SK-N-SH treated with all-trans-retinoic acid at 6 μM for 48 hours (cell line): ENCODE measurements around the gene TFPT.

Experiments
- ATAC-seq: fragments of 200-7000 bp; cut with Tn5 transposase; 3 replicates; pipeline ENCODE4 v1.9.1; 2020; ENCODE audit warnings: mild to moderate bottlenecking, moderate library complexity
- ARNTL ChIP-seq: fragments of 450-650 bp; formaldehyde crosslinking; IDR thresholded peaks from 2 replicates; pipeline ENCODE4 v1.5.0; 2020; ENCODE audit warnings: low read depth, mild to moderate bottlenecking, moderate library complexity, borderline replicate concordance
- BACH2 ChIP-seq: fragments of 250-450 bp; sonication (Bioruptor Pico); IDR thresholded peaks from 2 replicates; pipeline ENCODE4 v1.9.0; 2021; ENCODE audit warnings: mild to moderate bottlenecking, borderline replicate concordance
- CREB5 ChIP-seq: fragments of 250-450 bp; sonication (Bioruptor Pico); IDR thresholded peaks from 2 replicates; pipeline ENCODE4 v1.5.1; 2020; ENCODE audit warnings: low read depth, mild to moderate bottlenecking, moderate library complexity
- CSDC2 ChIP-seq: fragments of 250-450 bp; sonication (Bioruptor Pico); IDR thresholded peaks from 2 replicates; pipeline ENCODE4 v1.5.0; 2020; ENCODE audit warnings: mild to moderate bottlenecking, moderate library complexity
- CSRNP3 ChIP-seq: fragments of 250-450 bp; sonication (Bioruptor Pico); IDR thresholded peaks from 2 replicates; pipeline ENCODE4 v1.5.1; 2021; ENCODE audit warnings: mild to moderate bottlenecking, moderate library complexity
- ESRRG ChIP-seq: fragments of 250-450 bp; sonication (Bioruptor Pico); IDR thresholded peaks from 2 replicates; pipeline ENCODE4 v1.6.1; 2021; ENCODE audit warnings: mild to moderate bottlenecking
- GLIS3 ChIP-seq: fragments of 250-450 bp; sonication (Bioruptor Pico); IDR thresholded peaks from 2 replicates; pipeline ENCODE4 v1.5.0; 2020; ENCODE audit warnings: mild to moderate bottlenecking, moderate library complexity
- ISL1 ChIP-seq: fragments of 250-450 bp; sonication (Bioruptor Pico); IDR thresholded peaks from 2 replicates; pipeline ENCODE4 v2.1.2; 2022; ENCODE audit warnings: mild to moderate bottlenecking, moderate library complexity
- OSR1 ChIP-seq: fragments of 250-450 bp; sonication (Bioruptor Pico); IDR thresholded peaks from 2 replicates; pipeline ENCODE4 v1.8.0; 2022; ENCODE audit warnings: moderate library complexity, mild to moderate bottlenecking, inconsistent platforms
- POU6F1 ChIP-seq: fragments of 250-450 bp; sonication (Bioruptor Pico); IDR thresholded peaks from 2 replicates; pipeline ENCODE4 v1.8.0; 2021; ENCODE audit warnings: low read depth, mild to moderate bottlenecking, moderate library complexity, borderline replicate concordance
- PPARA ChIP-seq: fragments of 250-450 bp; sonication (Bioruptor Pico); IDR thresholded peaks from 2 replicates; pipeline ENCODE4 v1.5.0; 2020; ENCODE audit warnings: mild to moderate bottlenecking, borderline replicate concordance
- RARB ChIP-seq: fragments of 250-450 bp; sonication (Bioruptor Pico); IDR thresholded peaks from 2 replicates; pipeline ENCODE4 v1.8.0; 2021; ENCODE audit warnings: mild to moderate bottlenecking, moderate library complexity
- TOX ChIP-seq: fragments of 250-450 bp; sonication (Bioruptor Pico); IDR thresholded peaks from 2 replicates; pipeline ENCODE4 v1.8.0; 2021; ENCODE audit warnings: mild to moderate bottlenecking, moderate library complexity, borderline replicate concordance
- ZC3H10 ChIP-seq: fragments of 250-450 bp; sonication (Bioruptor Pico); IDR thresholded peaks from 2 replicates; pipeline ENCODE4 v1.5.1; 2021; ENCODE audit warnings: mild to moderate bottlenecking, moderate library complexity
- ZFP30 ChIP-seq: fragments of 450-650 bp; formaldehyde crosslinking; IDR thresholded peaks from 2 replicates; pipeline ENCODE4 v1.5.0; 2022; ENCODE audit warnings: mild to moderate bottlenecking, moderate library complexity
- ZNF565 ChIP-seq: fragments of 450-650 bp; formaldehyde crosslinking; conservative IDR thresholded peaks from 2 replicates; pipeline ENCODE4 v1.5.0; 2020; ENCODE audit warnings: low read depth, mild to moderate bottlenecking, moderate library complexity
- ZNF70 ChIP-seq: fragments of 450-650 bp; formaldehyde crosslinking; IDR thresholded peaks from 2 replicates; pipeline ENCODE4 v1.5.0; 2020; ENCODE audit warnings: mild to moderate bottlenecking, moderate library complexity
- ZNF8 ChIP-seq: fragments of 450-650 bp; formaldehyde crosslinking; IDR thresholded peaks from 2 replicates; pipeline ENCODE4 v1.5.0; 2020; ENCODE audit warnings: mild to moderate bottlenecking, moderate library complexity
- TF ChIP-seq, protein P1 (sequence below): fragments of 250-450 bp; sonication (Bioruptor Pico); IDR thresholded peaks from 2 replicates; pipeline ENCODE4 v1.8.0; 2020; ENCODE audit warnings: mild to moderate bottlenecking, moderate library complexity, borderline replicate concordance
- TF ChIP-seq, protein P2 (sequence below): fragments of 250-450 bp; sonication (Bioruptor Pico); IDR thresholded peaks from 2 replicates; pipeline ENCODE4 v1.5.0; 2020; ENCODE audit warnings: mild to moderate bottlenecking, moderate library complexity

The TFPT gene

GRCh38 chr19:54123682-54124081 is 8.2 kb upstream of the TFPT start:
- TF ChIP-seq OSR1 (CRISPR knock-in tag) (no peak), POU6F1 (CRISPR knock-in tag) (no peak)

GRCh38 chr19:54121259-54121658 is 5.8 kb upstream of the TFPT start:
- TF ChIP-seq OSR1 (CRISPR knock-in tag) (no peak), RARB (CRISPR knock-in tag) (no peak), ZC3H10 (CRISPR knock-in tag) (no peak), GLIS3 (CRISPR knock-in tag) (no peak), CREB5 (CRISPR knock-in tag) (no peak), CSRNP3 (no peak), ISL1 (CRISPR knock-in tag) (no peak), BACH2 (CRISPR knock-in tag) (no peak), ESRRG (CRISPR knock-in tag) (no peak), PPARA (CRISPR knock-in tag) (no peak), ZFP30 (CRISPR knock-in tag) (no peak), ZNF70 (CRISPR knock-in tag) (no peak), ARNTL (no peak), CSDC2 (CRISPR knock-in tag) (no peak), TOX (no peak), ZNF565 (CRISPR knock-in tag) (no peak)
- TF ChIP-seq, protein P1, sequence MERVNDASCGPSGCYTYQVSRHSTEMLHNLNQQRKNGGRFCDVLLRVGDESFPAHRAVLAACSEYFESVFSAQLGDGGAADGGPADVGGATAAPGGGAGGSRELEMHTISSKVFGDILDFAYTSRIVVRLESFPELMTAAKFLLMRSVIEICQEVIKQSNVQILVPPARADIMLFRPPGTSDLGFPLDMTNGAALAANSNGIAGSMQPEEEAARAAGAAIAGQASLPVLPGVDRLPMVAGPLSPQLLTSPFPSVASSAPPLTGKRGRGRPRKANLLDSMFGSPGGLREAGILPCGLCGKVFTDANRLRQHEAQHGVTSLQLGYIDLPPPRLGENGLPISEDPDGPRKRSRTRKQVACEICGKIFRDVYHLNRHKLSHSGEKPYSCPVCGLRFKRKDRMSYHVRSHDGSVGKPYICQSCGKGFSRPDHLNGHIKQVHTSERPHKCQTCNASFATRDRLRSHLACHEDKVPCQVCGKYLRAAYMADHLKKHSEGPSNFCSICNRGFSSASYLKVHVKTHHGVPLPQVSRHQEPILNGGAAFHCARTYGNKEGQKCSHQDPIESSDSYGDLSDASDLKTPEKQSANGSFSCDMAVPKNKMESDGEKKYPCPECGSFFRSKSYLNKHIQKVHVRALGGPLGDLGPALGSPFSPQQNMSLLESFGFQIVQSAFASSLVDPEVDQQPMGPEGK (CRISPR knock-in tag): no peak
- TF ChIP-seq, protein P2, sequence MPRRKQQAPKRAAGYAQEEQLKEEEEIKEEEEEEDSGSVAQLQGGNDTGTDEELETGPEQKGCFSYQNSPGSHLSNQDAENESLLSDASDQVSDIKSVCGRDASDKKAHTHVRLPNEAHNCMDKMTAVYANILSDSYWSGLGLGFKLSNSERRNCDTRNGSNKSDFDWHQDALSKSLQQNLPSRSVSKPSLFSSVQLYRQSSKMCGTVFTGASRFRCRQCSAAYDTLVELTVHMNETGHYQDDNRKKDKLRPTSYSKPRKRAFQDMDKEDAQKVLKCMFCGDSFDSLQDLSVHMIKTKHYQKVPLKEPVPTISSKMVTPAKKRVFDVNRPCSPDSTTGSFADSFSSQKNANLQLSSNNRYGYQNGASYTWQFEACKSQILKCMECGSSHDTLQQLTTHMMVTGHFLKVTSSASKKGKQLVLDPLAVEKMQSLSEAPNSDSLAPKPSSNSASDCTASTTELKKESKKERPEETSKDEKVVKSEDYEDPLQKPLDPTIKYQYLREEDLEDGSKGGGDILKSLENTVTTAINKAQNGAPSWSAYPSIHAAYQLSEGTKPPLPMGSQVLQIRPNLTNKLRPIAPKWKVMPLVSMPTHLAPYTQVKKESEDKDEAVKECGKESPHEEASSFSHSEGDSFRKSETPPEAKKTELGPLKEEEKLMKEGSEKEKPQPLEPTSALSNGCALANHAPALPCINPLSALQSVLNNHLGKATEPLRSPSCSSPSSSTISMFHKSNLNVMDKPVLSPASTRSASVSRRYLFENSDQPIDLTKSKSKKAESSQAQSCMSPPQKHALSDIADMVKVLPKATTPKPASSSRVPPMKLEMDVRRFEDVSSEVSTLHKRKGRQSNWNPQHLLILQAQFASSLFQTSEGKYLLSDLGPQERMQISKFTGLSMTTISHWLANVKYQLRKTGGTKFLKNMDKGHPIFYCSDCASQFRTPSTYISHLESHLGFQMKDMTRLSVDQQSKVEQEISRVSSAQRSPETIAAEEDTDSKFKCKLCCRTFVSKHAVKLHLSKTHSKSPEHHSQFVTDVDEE: no peak

More at GRCh38 chr19:54123682-54124081, 8.2 kb upstream of the TFPT start:
- ATAC-seq: no peak

GRCh38 chr19:54114340-54115108 is 933 bp downstream of the TFPT start:
- peak; percentile 73 for ATAC-seq
- TF ChIP-seq GLIS3 (CRISPR knock-in tag): no peak
- no peak for TF ChIP-seq ARNTL
- TF ChIP-seq ZNF70 (CRISPR knock-in tag): no peak
- TF ChIP-seq TOX: no peak
- no peak for TF ChIP-seq ZC3H10 (CRISPR knock-in tag)
- no peak for TF ChIP-seq ZNF8 (CRISPR knock-in tag)
- TF ChIP-seq ZNF565 (CRISPR knock-in tag): no peak
- no peak for TF ChIP-seq CSDC2 (CRISPR knock-in tag)
- TF ChIP-seq CSRNP3: no peak
- no peak for TF ChIP-seq BACH2 (CRISPR knock-in tag)
- TF ChIP-seq, protein P1 (CRISPR knock-in tag): no peak
- no peak for TF ChIP-seq ESRRG (CRISPR knock-in tag)
- TF ChIP-seq POU6F1 (CRISPR knock-in tag): no peak

More at GRCh38 chr19:54121259-54121658, 5.8 kb upstream of the TFPT start:
- no peak for ATAC-seq
